Measurements from ENCODE around the gene PDCD11. TPM values are rescaled to one million over a fixed set of nuclear protein-coding genes. Genes with fewer than 3 reads are reported as not detected.

The PDCD11 gene
- total and polyA plus RNA-seq, 2 of the 8 experiments (the other 6 are each of a cell fraction or from before 2014, with no cell fraction given) = 18.1 to 79.1 TPM

GRCh38 chr10:103433858-103434257 is 37.4 kb downstream of the PDCD11 start:
- no peak for FAIRE-seq
- Histone ChIP-seq H4K91ac (replicated peaks; ENCODE audit: insufficient read length, low read length) (no peak overlapping the region), H2BK20ac (ENCODE audit: low read length) (no peak overlapping the region), H3K79me1 (ENCODE audit: low read depth, low read length) (no peaks in the 10 kb centered on the region), H3K23ac (ENCODE audit: insufficient read length) (no peak overlapping the region), H4K5ac (ENCODE audit: insufficient read length, low read depth, low read length) (no peak overlapping the region), H3K23me2 (ENCODE audit: low read depth, low read length) (no peaks in the 10 kb centered on the region), H4K8ac (ENCODE audit: extremely low read depth, insufficient read depth, low read length) (no peak overlapping the region), H3K36me3 (ENCODE audit: control insufficient read depth in 2 of 4, insufficient read depth in 4 of 4, low read length in 3 of 4) (peaks cover 19 to 78% (median 63%) of the 10 kb centered on the region in 4 experiments), H3K18ac (ENCODE audit: extremely low read depth, low read length) (no peak overlapping the region), H2BK12ac (ENCODE audit: low read depth, low read length) (no peak overlapping the region), H2BK15ac (ENCODE audit: low read length) (no peak overlapping the region), H2BK120ac (replicated peaks; ENCODE audit: low read depth, low read length) (no peak overlapping the region), H3K9ac (replicated peaks in 1 of 4; ENCODE audit: extremely low read depth in 1 of 4, low read depth in 3 of 4, low read length in 3 of 4) (no peak overlapping the region), H3K27me3 (replicated peaks in 1 of 4; ENCODE audit: control insufficient read depth in 3 of 4, extremely low read depth in 1 of 4, insufficient read depth in 3 of 4, low read length in 3 of 4) (no peaks in the 10 kb centered on the region), H3K4me1 (replicated peaks in 1 of 4; ENCODE audit: control insufficient read depth in 3 of 4, insufficient read depth in 4 of 4, low read length in 3 of 4) (no peaks in the 10 kb centered on the region), H3K27ac (ENCODE audit: low read depth, low read length) (no peak overlapping the region), H4K20me1 (replicated peaks in 1 of 2; ENCODE audit: control insufficient read depth in 1 of 2, insufficient read depth in 2 of 2, low read length in 2 of 2) (peaks cover 0 to 2% of the 10 kb centered on the region in 2 experiments), H3K4me2 (ENCODE audit: insufficient read depth in 1 of 2, low read depth in 2 of 2, low read length in 2 of 2) (no peak overlapping the region), H3K4ac (replicated peaks; ENCODE audit: insufficient read length, low read depth, low read length) (no peak overlapping the region), H3K9me3 (ENCODE audit: insufficient read depth in 2 of 2, low read depth in 1 of 2, low read length in 1 of 2) (no peaks in the 10 kb centered on the region), H3K14ac (ENCODE audit: insufficient read length) (no peak overlapping the region), H3K79me2 (ENCODE audit: control insufficient read depth in 1 of 2, insufficient read depth in 2 of 2, low read length in 2 of 2) (no peaks in the 10 kb centered on the region), H2BK5ac (ENCODE audit: low read depth, low read length) (no peak overlapping the region), H2AK5ac (ENCODE audit: low read depth, low read length) (no peak overlapping the region), H3K4me3 (ENCODE audit: extremely low read depth in 1 of 4, insufficient read depth in 2 of 4, low read depth in 3 of 4, low read length in 4 of 4) (no peak overlapping the region), H3K56ac (replicated peaks; ENCODE audit: insufficient read length, low read depth, low read length) (no peak overlapping the region), H2AFZ (ENCODE audit: low read length) (no peak overlapping the region)
- CTCF ChIA-PET (ENCODE audit: partially characterized antibody) = interaction anchor here (0.8 to 1.3 kb wide), 6 partner anchors 10 to 109 kb away, joined by 3 to 7 read pairs (median 4); no protein-coding TSS in a partner anchor
- no peak for DNase-seq (ENCODE audit: low read depth in 1 of 2, low spot score in 2 of 2)
- WGBS, 2 experiments (ENCODE audit: extremely low coverage in 1 of 2, insufficient coverage in 1 of 2, insufficient read length in 1 of 2, insufficient replicate concordance in 2 of 2, low coverage in 1 of 2, low lambda C conversion rate in 2 of 2, missing lambda C conversion rate in 1 of 2) = 92% methylated on average over 2 of the region's 2 CpGs; no CpG with 5 or more reads in 1 of the 2 experiments
- TF ChIP-seq POLR2A (IDR thresholded peaks at IDR 0.05; ENCODE audit: control extremely low read depth in 1 of 2, low read depth in 2 of 2, low read length in 2 of 2) (no peak), CREB1 (IDR thresholded peaks at IDR 0.05) (no peak), KDM1A (IDR thresholded peaks at IDR 0.05; ENCODE audit: borderline replicate concordance, low read length) (no peak), SAP30 (IDR thresholded peaks at IDR 0.05; ENCODE audit: insufficient read depth, insufficient replicate concordance, low read length) (no peak), ASH2L (IDR thresholded peaks at IDR 0.05; ENCODE audit: low read length) (no peak), BACH1 (IDR thresholded peaks at IDR 0.05; ENCODE audit: low read length) (no peak), YY1 (IDR thresholded peaks at IDR 0.05; ENCODE audit: low read depth, low read length) (no peak), SP4 (IDR thresholded peaks at IDR 0.05; ENCODE audit: low read length) (no peak), MAFK (IDR thresholded peaks at IDR 0.05; ENCODE audit: low read depth, low read length) (no peak), CTBP2 (IDR thresholded peaks at IDR 0.05; ENCODE audit: borderline replicate concordance, insufficient read depth, insufficient read length, low read length) (no peak)
- POLR2A ChIA-PET (ENCODE audit: partially characterized antibody) = interaction anchor here (0.8 to 1.2 kb wide), 3 partner anchors 10 to 38 kb away, joined by 3 to 6 read pairs (median 5); partner anchors contain the start of gene ATP5MK
